Left ventricle myocardium inferior (tissue), 1 donor: ENCODE measurements around the gene L1CAM. TPM values are rescaled to one million over a fixed set of nuclear protein-coding genes. Genes with fewer than 3 reads are reported as not detected.

Experiments used
- DNase-seq: peaks from one replicate; pipeline ENCODE4 v3.0.0-alpha.2; 2020
- H3K27ac ChIP-seq: fragments of 200-600 bp; replicated peaks from 2 replicates; pipeline ENCODE4 v1.8.0; 2021
- H3K27me3 ChIP-seq: fragments of 200-600 bp; 2 replicates; pipeline ENCODE4 v1.8.0; 2021; ENCODE audit warnings: low read depth
- H3K36me3 ChIP-seq: fragments of 200-600 bp; 2 replicates; pipeline ENCODE4 v1.8.0; 2021
- H3K4me1 ChIP-seq: fragments of 200-600 bp; 2 replicates; pipeline ENCODE4 v1.8.0; 2021
- H3K4me3 ChIP-seq: fragments of 200-600 bp; 2 replicates; pipeline ENCODE4 v1.8.0; 2021; ENCODE audit warnings: mild to moderate bottlenecking, moderate library complexity
- H3K9me3 ChIP-seq: fragments of 200-600 bp; replicated peaks from 2 replicates; pipeline ENCODE4 v1.8.0; 2021
- CTCF ChIP-seq: fragments of 200-600 bp; IDR thresholded peaks from 2 replicates; pipeline ENCODE4 v1.8.0; 2021; ENCODE audit warnings: antibody characterized with exemption, mild to moderate bottlenecking, borderline replicate concordance
- intact Hi-C: fragments of 100-400 bp; cut with micrococcal nuclease; formaldehyde crosslinking; loops from one replicate; pipeline ENCODE4 v1.11.0; 2022
- total RNA-seq: library from RNA; stranded (reverse); fragmentation: NEBNext Ultra II Directional; extraction: Animal tissue kit (Norgen Biotek cat#: 25700); gene quantifications from one replicate; pipeline ENCODE4 v1.2.1, GENCODE V29; 2021
- donor health status: DM: no; HTN: yes; CAD: no; lungs with severe emphysema.

Gene L1CAM
- total RNA-seq, 1 donor from 2014 or later = 4.0 TPM

GRCh38 chrX:153913701-153914100 lies 27.7 kb upstream of the L1CAM start:
- no peak overlapping the region for H3K4me3 ChIP-seq
- TF ChIP-seq CTCF = no peak
- no peaks in the 10 kb centered on the region for H3K36me3 ChIP-seq
- intact Hi-C loops = no loop called here
- H3K27me3 ChIP-seq = no peaks in the 10 kb centered on the region
- H3K27ac ChIP-seq = no peak overlapping the region
- H3K4me1 ChIP-seq = no peaks in the 10 kb centered on the region
- no peak for DNase-seq
- no peaks in the 10 kb centered on the region for H3K9me3 ChIP-seq

GRCh38 chrX:153913211-153913610 lies 27.2 kb upstream of the L1CAM start:
- no peaks in the 10 kb centered on the region for H3K4me1 ChIP-seq
- intact Hi-C loops = no loop called here
- no peaks in the 10 kb centered on the region for H3K36me3 ChIP-seq
- no peak overlapping the region for H3K27ac ChIP-seq
- no peak overlapping the region for H3K4me3 ChIP-seq
- no peaks in the 10 kb centered on the region for H3K27me3 ChIP-seq
- no peak for DNase-seq
- no peak for TF ChIP-seq CTCF
- H3K9me3 ChIP-seq = no peaks in the 10 kb centered on the region

- no peak for TF ChIP-seq CTCF
- H3K27me3 ChIP-seq = no peaks in the 10 kb centered on the region
Measured at GRCh38 chrX:153911798-153912197, 25.8 kb upstream of the L1CAM start.

GRCh38 chrX:153910446-153910845 lies 24.5 kb upstream of the L1CAM start:
- TF ChIP-seq CTCF = no peak
- H3K27me3 ChIP-seq = no peaks in the 10 kb centered on the region
- H3K9me3 ChIP-seq = no peaks in the 10 kb centered on the region
- DNase-seq = no peak
- no peaks in the 10 kb centered on the region for H3K4me1 ChIP-seq
- no peak overlapping the region for H3K4me3 ChIP-seq
- H3K27ac ChIP-seq = no peak overlapping the region
- H3K36me3 ChIP-seq = no peaks in the 10 kb centered on the region
- intact Hi-C loops = no loop called here

More at GRCh38 chrX:153911798-153912197, 25.8 kb upstream of the L1CAM start:
- Histone ChIP-seq H3K27ac (no peak overlapping the region), H3K4me3 (no peak overlapping the region), H3K9me3 (no peaks in the 10 kb centered on the region), H3K36me3 (no peaks in the 10 kb centered on the region), H3K4me1 (no peaks in the 10 kb centered on the region)
- intact Hi-C loops = no loop called here
- DNase-seq = no peak

GRCh38 chrX:153909980-153910360 lies 24.0 kb upstream of the L1CAM start:
- Histone ChIP-seq H3K36me3 (no peaks in the 10 kb centered on the region), H3K4me1 (no peaks in the 10 kb centered on the region), H3K4me3 (no peak overlapping the region), H3K27ac (no peak overlapping the region), H3K9me3 (no peaks in the 10 kb centered on the region), H3K27me3 (no peaks in the 10 kb centered on the region)
- no peak for TF ChIP-seq CTCF
- DNase-seq = no peak
- intact Hi-C loops = no loop called here
